Activated naive CD4-positive, alpha-beta T cell treated with anti-CD3 and anti-CD28 coated beads for 36 hours (primary cell): ENCODE results near the gene CPB2. TPM values are rescaled to one million over a fixed set of nuclear protein-coding genes. Genes with fewer than 3 reads are reported as not detected.

Experiments used
- CTCF ChIA-PET: fragments of 350-600 bp; sonication (Branson Sonifier 250); formaldehyde crosslinking; loops from one replicate; lab custom pipeline; 2021; ENCODE audit warnings: antibody characterized with exemption; lab: Charles Lee
- DNase-seq: peaks from one replicate; pipeline ENCODE4 v3.0.0-alpha.2; 2020
- H3K27ac Mint-ChIP-seq: one replicate; pipeline ENCODE4 v1.8.0; 2021; ENCODE audit warnings: mild to moderate bottlenecking, mixed read lengths
- H3K27me3 Mint-ChIP-seq: one replicate; pipeline ENCODE4 v1.8.0; 2021; ENCODE audit warnings: low read depth, mixed read lengths
- H3K36me3 Mint-ChIP-seq: one replicate; pipeline ENCODE4 v1.8.0; 2021; ENCODE audit warnings: low read depth, mixed read lengths
- H3K4me1 Mint-ChIP-seq: one replicate; pipeline ENCODE4 v1.8.0; 2021; ENCODE audit warnings: low read depth, mixed read lengths
- H3K4me3 Mint-ChIP-seq: one replicate; pipeline ENCODE4 v1.8.0; 2021; ENCODE audit warnings: mild to moderate bottlenecking, moderate library complexity, mixed read lengths
- H3K9me3 Mint-ChIP-seq: one replicate; pipeline ENCODE4 v1.8.0; 2021; ENCODE audit warnings: mixed read lengths
- intact Hi-C: fragments of 100-400 bp; cut with micrococcal nuclease; formaldehyde crosslinking; loops from one replicate; pipeline ENCODE4 v1.15.1; 2023
- total RNA-seq, 2 experiments: library from RNA; stranded (reverse); gene quantifications; one replicate each; pipeline ENCODE4 v1.2.3, GENCODE V29; 2021

The CPB2 gene
- total RNA-seq, 2 experiments from 2014 or later, result not detected

GRCh38 chr13:46057256-46058015, 47.4 kb downstream of the CPB2 start:
- H3K4me3 Mint-ChIP-seq, result no peak overlapping the region
- DNase-seq, result no peak
- CTCF ChIA-PET, result no interaction called here
- H3K4me1 Mint-ChIP-seq, result peaks cover 8% of the 10 kb centered on the region
- H3K27me3 Mint-ChIP-seq, result peaks cover 4% of the 10 kb centered on the region
- H3K27ac Mint-ChIP-seq, result no peak overlapping the region
- H3K9me3 Mint-ChIP-seq, result no peaks in the 10 kb centered on the region
- intact Hi-C loops, result no loop called here
- no peaks in the 10 kb centered on the region for H3K36me3 Mint-ChIP-seq

GRCh38 chr13:46053162-46054012, 51.4 kb downstream of the CPB2 start:
- CTCF ChIA-PET, result interaction anchor here (0.7 to 1.8 kb wide), 2 partner anchors 34 to 74 kb away, joined by 4 to 7 read pairs; no protein-coding TSS in a partner anchor
- Mint-ChIP-seq H3K27me3 (peaks cover 4% of the 10 kb centered on the region), H3K4me3 (peak overlapping the region; percentile 81), H3K4me1 (peaks cover 24% of the 10 kb centered on the region), H3K9me3 (no peaks in the 10 kb centered on the region), H3K27ac (peak overlapping the region; percentile 94), H3K36me3 (peaks cover 3% of the 10 kb centered on the region)
- intact Hi-C loops, result loop anchor here (2.0 to 5.0 kb wide), 6 partner anchors 201 to 1983 kb away; partner anchors contain the start of genes COG3, ESD, NUDT15 and SIAH3
- DNase-seq, result no peak

GRCh38 chr13:46052319-46053161, 52.3 kb downstream of the CPB2 start, which contains the start of gene ZC3H13:
ZC3H13 (minus strand) TSS chr13:46052746; CDS start chr13:46045507, 7,239 bp downstream.
- CTCF ChIA-PET, result interaction anchor here (1.1 to 1.8 kb wide), 2 partner anchors 74 to 107 kb away, joined by 3 to 7 read pairs; no protein-coding TSS in a partner anchor
- Mint-ChIP-seq H3K9me3 (no peaks in the 10 kb centered on the region), H3K27ac (peak within 1 kb of the TSS; percentile 94), H3K36me3 (peaks cover 3% of the 10 kb centered on the region), H3K4me1 (peaks cover 29% of the 10 kb centered on the region), H3K4me3 (peak within 1 kb of the TSS; percentile 81), H3K27me3 (peaks cover 4% of the 10 kb centered on the region)
- intact Hi-C loops, result loop anchor here (1.0 to 5.0 kb wide), 11 partner anchors 74 to 1984 kb away; partner anchors contain the start of genes COG3, ESD, LRRC63 and NUDT15
- peak; percentile 97 for DNase-seq

GRCh38 chr13:46051968-46052318, 52.9 kb downstream of the CPB2 start:
- Mint-ChIP-seq H3K4me3 (peak overlapping the region; percentile 81), H3K4me1 (peaks cover 29% of the 10 kb centered on the region), H3K27ac (peak overlapping the region; percentile 94), H3K9me3 (no peaks in the 10 kb centered on the region), H3K36me3 (peaks cover 3% of the 10 kb centered on the region), H3K27me3 (peaks cover 4% of the 10 kb centered on the region)
- intact Hi-C loops, result loop anchor here (1.0 to 5.0 kb wide), 11 partner anchors 74 to 1985 kb away; partner anchors contain the start of genes COG3, ESD, LRRC63 and NUDT15
- CTCF ChIA-PET, result interaction anchor here (1.1 to 1.8 kb wide), 2 partner anchors 75 to 108 kb away, joined by 3 to 7 read pairs; no protein-coding TSS in a partner anchor
- DNase-seq, result no peak

GRCh38 chr13:46050771-46051170, 54.1 kb downstream of the CPB2 start:
- CTCF ChIA-PET, result interaction anchor here (1.0 kb wide), 1 partner anchor 84 kb away, joined by 5 read pairs; no protein-coding TSS in a partner anchor
- peaks cover 3% of the 10 kb centered on the region for H3K36me3 Mint-ChIP-seq

GRCh38 chr13:46045424-46045823, 59.4 kb downstream of the CPB2 start:
- Mint-ChIP-seq H3K36me3 (peaks cover 6% of the 10 kb centered on the region), H3K4me1 (peaks cover 27% of the 10 kb centered on the region), H3K27ac (no peak overlapping the region), H3K27me3 (no peaks in the 10 kb centered on the region), H3K4me3 (no peak overlapping the region), H3K9me3 (no peaks in the 10 kb centered on the region)
- no peak for DNase-seq
- intact Hi-C loops, result no loop called here
- CTCF ChIA-PET, result no interaction called here

More at GRCh38 chr13:46050771-46051170, 54.1 kb downstream of the CPB2 start:
- H3K9me3 Mint-ChIP-seq, result no peaks in the 10 kb centered on the region
- peaks cover 36% of the 10 kb centered on the region for H3K4me1 Mint-ChIP-seq
- DNase-seq, result no peak
- H3K27me3 Mint-ChIP-seq, result peaks cover 4% of the 10 kb centered on the region
- intact Hi-C loops, result loop anchor here (5.0 kb wide), 4 partner anchors 198 to 1473 kb away; partner anchors contain the start of genes COG3, ESD, SIAH3 and TSC22D1
- no peak overlapping the region for H3K27ac Mint-ChIP-seq
- no peak overlapping the region for H3K4me3 Mint-ChIP-seq

GRCh38 chr13:46043647-46044046, 61.2 kb downstream of the CPB2 start:
- Mint-ChIP-seq H3K4me3 (no peak overlapping the region), H3K9me3 (no peaks in the 10 kb centered on the region), H3K36me3 (peaks cover 9% of the 10 kb centered on the region), H3K27me3 (no peaks in the 10 kb centered on the region), H3K27ac (no peak overlapping the region), H3K4me1 (peaks cover 19% of the 10 kb centered on the region)
- CTCF ChIA-PET, result no interaction called here
- intact Hi-C loops, result no loop called here
- no peak for DNase-seq

- Mint-ChIP-seq H3K9me3 (no peaks in the 10 kb centered on the region), H3K36me3 (peaks cover 20% of the 10 kb centered on the region), H3K27ac (no peak overlapping the region), H3K4me1 (peaks cover 9% of the 10 kb centered on the region), H3K27me3 (no peaks in the 10 kb centered on the region), H3K4me3 (no peak overlapping the region)
- intact Hi-C loops, result no loop called here
- CTCF ChIA-PET, result interaction anchor here (0.7 kb wide), 1 partner anchor 247 kb away, joined by 3 read pairs; no protein-coding TSS in a partner anchor
- no peak for DNase-seq
Observed at GRCh38 chr13:46041419-46041839, 63.4 kb downstream of the CPB2 start.

GRCh38 chr13:46040763-46041162, 64.1 kb downstream of the CPB2 start:
- CTCF ChIA-PET, result interaction anchor here (0.7 kb wide), 1 partner anchor 248 kb away, joined by 3 read pairs; no protein-coding TSS in a partner anchor
- intact Hi-C loops, result no loop called here
- H3K27me3 Mint-ChIP-seq, result no peaks in the 10 kb centered on the region
- H3K4me3 Mint-ChIP-seq, result no peak overlapping the region
- H3K9me3 Mint-ChIP-seq, result no peaks in the 10 kb centered on the region
- H3K27ac Mint-ChIP-seq, result no peak overlapping the region
- H3K36me3 Mint-ChIP-seq, result peaks cover 26% of the 10 kb centered on the region
- peaks cover 7% of the 10 kb centered on the region for H3K4me1 Mint-ChIP-seq
- DNase-seq, result no peak

- Mint-ChIP-seq H3K4me3 (no peak overlapping the region), H3K9me3 (no peaks in the 10 kb centered on the region), H3K27ac (no peak overlapping the region), H3K4me1 (peaks cover 2% of the 10 kb centered on the region), H3K27me3 (no peaks in the 10 kb centered on the region), H3K36me3 (peaks cover 29% of the 10 kb centered on the region)
- DNase-seq, result no peak
- intact Hi-C loops, result no loop called here
- CTCF ChIA-PET, result no interaction called here
Observed at GRCh38 chr13:46039411-46040182, 65.2 kb downstream of the CPB2 start.

GRCh38 chr13:46038296-46038695, 66.5 kb downstream of the CPB2 start:
- no peak for DNase-seq
- no peak overlapping the region for H3K4me3 Mint-ChIP-seq
- CTCF ChIA-PET, result no interaction called here
- H3K36me3 Mint-ChIP-seq, result peaks cover 32% of the 10 kb centered on the region
- H3K4me1 Mint-ChIP-seq, result peaks cover 2% of the 10 kb centered on the region
- intact Hi-C loops, result no loop called here
- no peaks in the 10 kb centered on the region for H3K27me3 Mint-ChIP-seq
- H3K9me3 Mint-ChIP-seq, result no peaks in the 10 kb centered on the region
- no peak overlapping the region for H3K27ac Mint-ChIP-seq
